Measurements from ENCODE around the gene OR52H1.
A peak's percentile ranks its signal among the peaks of the same experiment; 100 is the strongest.
"Not testable (repeated sequence)": the region's sequence is repeated elsewhere in the genome, so short reads cannot be mapped to it uniquely, and the experiment has no call there.

Gene OR52H1

GRCh38 chr11:5548440-5548839, at the start of gene OR52H1:
TSS of gene OR52H1 (minus strand) at chr11:5548540. CDS start at chr11:5545505, 3,035 bp downstream.
- DNase-seq, result no peak

GRCh38 chr11:5597953-5598352, 49.6 kb upstream of the OR52H1 start:
- DNase-seq, result no peak

GRCh38 chr11:5596607-5597201, 48.4 kb upstream of the OR52H1 start, which contains the start of gene TRIM6:
TSS of gene TRIM6 (plus strand) at chr11:5596637. CDS start at chr11:5596898, 261 bp downstream.
- peak in 2 of 6 experiments; percentile 6 for DNase-seq

GRCh38 chr11:5593146-5593545, 44.8 kb upstream of the OR52H1 start:
- DNase-seq, result no peak

- no peak for DNase-seq
Observed at GRCh38 chr11:5592615-5593014, 44.3 kb upstream of the OR52H1 start.

GRCh38 chr11:5591613-5592012, 43.3 kb upstream of the OR52H1 start:
- no peak for DNase-seq

- DNase-seq, result not testable (repeated sequence)
Observed at GRCh38 chr11:5589906-5590305, 41.6 kb upstream of the OR52H1 start.

- DNase-seq, result not testable (repeated sequence)
Observed at GRCh38 chr11:5584458-5584857, 36.1 kb upstream of the OR52H1 start.

GRCh38 chr11:5581014-5581413, 32.7 kb upstream of the OR52H1 start:
- DNase-seq, result no peak

- DNase-seq, result no peak
Observed at GRCh38 chr11:5580577-5580976, 32.2 kb upstream of the OR52H1 start, which contains the start of gene OR52B6. TSS of gene OR52B6 (plus strand) at chr11:5580877. CDS start at chr11:5580877, 0 bp downstream.

- DNase-seq, result no peak
Observed at GRCh38 chr11:5577101-5577500, 28.8 kb upstream of the OR52H1 start.

- no peak for DNase-seq
Observed at GRCh38 chr11:5575152-5575551, 26.8 kb upstream of the OR52H1 start.

- no peak for DNase-seq
Observed at GRCh38 chr11:5574654-5575053, 26.3 kb upstream of the OR52H1 start.

GRCh38 chr11:5564259-5565019, 16.1 kb upstream of the OR52H1 start:
- DNase-seq, result no peak

GRCh38 chr11:5557751-5558150, 9.4 kb upstream of the OR52H1 start:
- DNase-seq, result no peak

- no peak for DNase-seq
Observed at GRCh38 chr11:5556596-5557188, 8.4 kb upstream of the OR52H1 start.

GRCh38 chr11:5553343-5553742, 5.0 kb upstream of the OR52H1 start:
- no peak for DNase-seq

- DNase-seq, result no peak
Observed at GRCh38 chr11:5550440-5551095, 2.2 kb upstream of the OR52H1 start.

GRCh38 chr11:5547982-5548381, 358 bp downstream of the OR52H1 start:
- no peak for DNase-seq

GRCh38 chr11:5546457-5546856, 1.9 kb downstream of the OR52H1 start:
- no peak for DNase-seq

GRCh38 chr11:5541427-5541826, 6.9 kb downstream of the OR52H1 start:
- no peak for DNase-seq

- no peak for DNase-seq
Observed at GRCh38 chr11:5536482-5536881, 11.9 kb downstream of the OR52H1 start.

- DNase-seq, result no peak
Observed at GRCh38 chr11:5534046-5534445, 14.3 kb downstream of the OR52H1 start.

All from stimulated activated naive CD4-positive, alpha-beta T cell (primary cell).